ENCODE measurements around the gene PIP4K2A. TPM values are rescaled to one million over a fixed set of nuclear protein-coding genes. Genes with fewer than 3 reads are reported as not detected.
"Not testable (repeated sequence)": the region's sequence is repeated elsewhere in the genome, so short reads cannot be mapped to it uniquely, and the experiment has no call there.

The PIP4K2A gene
- total and polyA plus RNA-seq, 2 experiments from 2014 or later, result 16.5 to 31.1 TPM

DNA sequence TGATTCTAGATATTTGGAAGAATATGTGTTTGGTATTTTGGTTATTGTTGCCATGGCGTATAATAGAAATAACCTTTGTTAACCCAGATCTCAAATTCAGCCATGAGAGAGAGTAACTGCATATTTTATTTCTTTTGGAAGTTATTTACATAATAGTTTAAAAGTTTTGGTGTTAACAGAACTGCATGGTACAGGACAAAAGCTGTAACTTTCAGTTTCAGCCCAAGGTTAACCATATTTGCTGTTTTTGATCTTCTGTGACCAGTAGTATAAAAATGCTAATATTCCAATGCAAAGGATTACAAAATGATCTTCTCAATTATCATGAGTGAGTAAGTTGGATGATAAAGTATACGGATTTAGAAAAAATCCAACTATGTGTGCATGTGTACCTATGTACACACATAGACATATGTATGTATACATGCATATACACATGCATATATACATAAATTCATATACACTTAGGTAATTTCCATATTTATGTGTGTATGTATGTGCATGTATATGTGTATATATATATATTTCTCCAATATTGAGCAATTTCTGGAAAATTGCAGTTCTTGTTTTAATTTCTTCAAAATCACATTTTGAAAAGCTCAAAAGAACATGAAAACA lies 38.0 kb upstream of the PIP4K2A start:
- no peaks in the 10 kb centered on the region for H3K79me2 ChIP-seq
- no peaks in the 10 kb centered on the region for H3K9me2 ChIP-seq (replicated peaks; ENCODE audit: insufficient read depth)
- DNase-seq (ENCODE audit: low spot score), result no peak
- H3K4me2 ChIP-seq, result no peak overlapping the region
- H3K4me3 ChIP-seq, result no peak overlapping the region
- H3K4me1 ChIP-seq (ENCODE audit: insufficient read depth), result no peaks in the 10 kb centered on the region
- 98% methylated on average over 2 of the region's 2 CpGs for WGBS (ENCODE audit: low lambda C conversion rate, missing lambda C conversion rate)
- H3K36me3 ChIP-seq (replicated peaks; ENCODE audit: insufficient read depth, low read depth), result no peaks in the 10 kb centered on the region
- no peaks in the 10 kb centered on the region for H3K27me3 ChIP-seq
- H2AFZ ChIP-seq, result no peak overlapping the region
- TF ChIP-seq, protein P1, sequence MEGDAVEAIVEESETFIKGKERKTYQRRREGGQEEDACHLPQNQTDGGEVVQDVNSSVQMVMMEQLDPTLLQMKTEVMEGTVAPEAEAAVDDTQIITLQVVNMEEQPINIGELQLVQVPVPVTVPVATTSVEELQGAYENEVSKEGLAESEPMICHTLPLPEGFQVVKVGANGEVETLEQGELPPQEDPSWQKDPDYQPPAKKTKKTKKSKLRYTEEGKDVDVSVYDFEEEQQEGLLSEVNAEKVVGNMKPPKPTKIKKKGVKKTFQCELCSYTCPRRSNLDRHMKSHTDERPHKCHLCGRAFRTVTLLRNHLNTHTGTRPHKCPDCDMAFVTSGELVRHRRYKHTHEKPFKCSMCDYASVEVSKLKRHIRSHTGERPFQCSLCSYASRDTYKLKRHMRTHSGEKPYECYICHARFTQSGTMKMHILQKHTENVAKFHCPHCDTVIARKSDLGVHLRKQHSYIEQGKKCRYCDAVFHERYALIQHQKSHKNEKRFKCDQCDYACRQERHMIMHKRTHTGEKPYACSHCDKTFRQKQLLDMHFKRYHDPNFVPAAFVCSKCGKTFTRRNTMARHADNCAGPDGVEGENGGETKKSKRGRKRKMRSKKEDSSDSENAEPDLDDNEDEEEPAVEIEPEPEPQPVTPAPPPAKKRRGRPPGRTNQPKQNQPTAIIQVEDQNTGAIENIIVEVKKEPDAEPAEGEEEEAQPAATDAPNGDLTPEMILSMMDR (IDR thresholded peaks at IDR 0.05; ENCODE audit: poor library complexity), result no peak
- TF ChIP-seq EZH2 (IDR thresholded peaks at IDR 0.05; ENCODE audit: borderline replicate concordance) (no peak), EZH2phosphoT487 (IDR thresholded peaks at IDR 0.05; ENCODE audit: low read depth, severe bottlenecking, unreplicated experiment) (no peak)
- H3K9me3 ChIP-seq (ENCODE audit: low read depth), result no peaks in the 10 kb centered on the region
- no peak overlapping the region for H3K27ac ChIP-seq
- no peaks in the 10 kb centered on the region for H4K20me1 ChIP-seq (ENCODE audit: insufficient read depth, poor library complexity, severe bottlenecking)

DNA sequence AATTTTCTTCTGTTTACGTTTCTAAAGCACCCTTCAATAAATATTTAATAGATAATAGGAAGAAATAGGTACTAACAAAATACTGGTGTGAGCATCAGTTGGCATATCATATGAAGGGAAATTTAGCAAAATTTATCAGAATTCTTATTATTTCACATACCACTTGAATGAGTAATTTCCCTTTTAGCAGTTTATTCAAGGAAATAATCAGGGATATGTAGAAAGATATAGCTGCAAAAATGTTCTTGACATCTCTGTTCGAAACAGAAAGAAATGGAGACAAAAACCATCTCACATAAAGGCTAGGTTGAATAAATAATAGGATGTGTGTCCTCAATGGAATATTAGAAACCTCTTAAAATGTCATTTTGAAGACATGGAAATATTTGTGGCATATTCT lies 35.8 kb upstream of the PIP4K2A start:
- WGBS (ENCODE audit: low lambda C conversion rate, missing lambda C conversion rate), result 81% methylated on average over 2 of the region's 2 CpGs

DNA sequence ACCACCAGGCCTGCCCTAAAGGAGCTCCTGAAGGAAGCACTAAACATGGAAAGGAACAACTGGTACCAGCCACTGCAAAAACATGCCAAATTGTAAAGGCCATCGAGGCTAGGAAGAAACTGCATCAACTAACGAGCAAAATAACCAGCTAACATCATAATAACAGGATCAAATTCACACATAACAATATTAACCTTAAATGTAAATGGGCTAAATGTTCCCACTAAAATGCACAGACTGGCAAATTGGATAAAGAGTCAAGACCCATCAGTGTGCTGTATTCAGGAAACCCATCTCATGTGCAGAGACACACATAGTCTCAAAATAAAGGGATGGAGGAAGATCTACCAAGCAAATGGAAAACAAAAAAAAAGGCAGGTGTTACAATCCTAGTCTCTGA lies 30.5 kb upstream of the PIP4K2A start:
- H3K4me1 ChIP-seq (ENCODE audit: insufficient read depth); H3K9me2 ChIP-seq (replicated peaks; ENCODE audit: insufficient read depth); H3K4me2 ChIP-seq; H2AFZ ChIP-seq; H3K79me2 ChIP-seq; H3K27ac ChIP-seq; H4K20me1 ChIP-seq (ENCODE audit: insufficient read depth, poor library complexity, severe bottlenecking); H3K9me3 ChIP-seq (ENCODE audit: low read depth); DNase-seq (ENCODE audit: low spot score); H3K36me3 ChIP-seq (replicated peaks; ENCODE audit: insufficient read depth, low read depth); H3K4me3 ChIP-seq; H3K27me3 ChIP-seq: not testable (repeated sequence)
- 94% methylated on average over 2 of the region's 2 CpGs for WGBS (ENCODE audit: low lambda C conversion rate, missing lambda C conversion rate)

More for the DNA sequence above, 35.8 kb upstream of the PIP4K2A start:
- no peaks in the 10 kb centered on the region for H3K9me3 ChIP-seq (ENCODE audit: low read depth)
- no peak overlapping the region for H3K4me2 ChIP-seq
- H4K20me1 ChIP-seq (ENCODE audit: insufficient read depth, poor library complexity, severe bottlenecking), result no peaks in the 10 kb centered on the region
- no peaks in the 10 kb centered on the region for H3K9me2 ChIP-seq (replicated peaks; ENCODE audit: insufficient read depth)
- H3K36me3 ChIP-seq (replicated peaks; ENCODE audit: insufficient read depth, low read depth), result no peaks in the 10 kb centered on the region
- TF ChIP-seq, protein P1 (IDR thresholded peaks at IDR 0.05; ENCODE audit: poor library complexity), result no peak
- TF ChIP-seq EZH2phosphoT487 (IDR thresholded peaks at IDR 0.05; ENCODE audit: low read depth, severe bottlenecking, unreplicated experiment) (no peak), EZH2 (IDR thresholded peaks at IDR 0.05; ENCODE audit: borderline replicate concordance) (no peak)
- H3K4me1 ChIP-seq (ENCODE audit: insufficient read depth), result no peaks in the 10 kb centered on the region
- no peak overlapping the region for H3K4me3 ChIP-seq
- no peak overlapping the region for H2AFZ ChIP-seq
- H3K27me3 ChIP-seq, result no peaks in the 10 kb centered on the region
- DNase-seq (ENCODE audit: low spot score), result no peak
- no peaks in the 10 kb centered on the region for H3K79me2 ChIP-seq
- no peak overlapping the region for H3K27ac ChIP-seq

DNA sequence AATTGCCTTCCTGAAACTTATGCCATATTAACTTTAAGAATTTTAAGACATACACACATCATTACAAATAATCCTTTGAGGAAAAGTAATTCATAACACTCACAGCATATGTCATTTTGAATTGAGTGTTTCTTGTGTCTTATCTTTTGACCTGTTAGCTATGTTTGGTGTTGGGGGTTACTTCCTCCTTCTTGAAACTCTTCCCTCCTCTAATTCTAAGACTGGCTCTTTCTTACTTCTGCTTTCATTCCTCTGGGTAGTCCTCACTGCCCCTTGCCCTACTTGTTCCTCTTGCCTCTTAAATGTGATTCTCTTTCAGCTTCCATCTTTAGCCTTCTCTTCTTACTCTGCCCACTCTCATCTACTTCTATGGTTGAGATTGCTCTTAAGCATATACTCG lies 28.3 kb upstream of the PIP4K2A start:
- Histone ChIP-seq H3K79me2 (no peaks in the 10 kb centered on the region), H3K4me1 (ENCODE audit: insufficient read depth) (no peaks in the 10 kb centered on the region), H4K20me1 (ENCODE audit: insufficient read depth, poor library complexity, severe bottlenecking) (no peaks in the 10 kb centered on the region), H3K4me2 (no peak overlapping the region), H3K9me2 (replicated peaks; ENCODE audit: insufficient read depth) (no peaks in the 10 kb centered on the region), H3K36me3 (replicated peaks; ENCODE audit: insufficient read depth, low read depth) (no peaks in the 10 kb centered on the region), H3K27ac (no peak overlapping the region), H3K9me3 (ENCODE audit: low read depth) (no peaks in the 10 kb centered on the region), H2AFZ (no peak overlapping the region), H3K27me3 (no peaks in the 10 kb centered on the region), H3K4me3 (no peak overlapping the region)
- WGBS (ENCODE audit: low lambda C conversion rate, missing lambda C conversion rate), result 93% methylated on average over 1 of the region's 1 CpG
- TF ChIP-seq EZH2phosphoT487 (IDR thresholded peaks at IDR 0.05; ENCODE audit: low read depth, severe bottlenecking, unreplicated experiment) (no peak), EZH2 (IDR thresholded peaks at IDR 0.05; ENCODE audit: borderline replicate concordance) (no peak)
- TF ChIP-seq, protein P1 (IDR thresholded peaks at IDR 0.05; ENCODE audit: poor library complexity), result no peak
- no peak for DNase-seq (ENCODE audit: low spot score)

DNA sequence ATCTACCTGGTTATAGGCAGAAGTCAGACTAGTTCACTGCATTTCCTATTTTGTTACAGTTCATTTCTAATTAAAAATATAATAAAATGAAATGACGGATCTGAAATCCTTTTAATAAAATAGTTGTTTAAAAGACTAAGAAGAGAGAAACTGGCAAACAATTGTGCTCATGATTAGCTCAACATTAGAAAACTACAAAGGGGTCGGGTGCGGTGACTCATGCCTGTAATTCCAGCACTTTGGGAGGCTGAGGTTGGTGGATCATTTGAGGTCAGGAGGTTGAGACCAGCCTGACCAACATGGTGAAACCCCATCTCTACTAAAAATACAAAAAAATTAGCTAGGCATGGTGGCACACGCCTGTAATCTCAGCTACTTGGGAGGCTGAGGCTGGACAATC lies 27.3 kb upstream of the PIP4K2A start:
- DNase-seq (ENCODE audit: low spot score); H3K4me1 ChIP-seq (ENCODE audit: insufficient read depth); H3K27me3 ChIP-seq; H3K9me3 ChIP-seq (ENCODE audit: low read depth); H3K79me2 ChIP-seq; H3K4me3 ChIP-seq; H3K27ac ChIP-seq; H3K36me3 ChIP-seq (replicated peaks; ENCODE audit: insufficient read depth, low read depth); H3K4me2 ChIP-seq; H3K9me2 ChIP-seq (replicated peaks; ENCODE audit: insufficient read depth); H2AFZ ChIP-seq; H4K20me1 ChIP-seq (ENCODE audit: insufficient read depth, poor library complexity, severe bottlenecking): not testable (repeated sequence)
- WGBS (ENCODE audit: low lambda C conversion rate, missing lambda C conversion rate), result 92% methylated on average over 4 of the region's 4 CpGs
